Stimulated activated CD8-positive, alpha-beta memory T cell treated with anti-CD3 and anti-CD28 coated beads, Interleukin-12 subunit alpha, Interleukin-12 subunit beta, amount 100 ng/mL, for 24 hours (primary cell): ENCODE measurements around the gene LRBA.
"Not testable (repeated sequence)": the region's sequence is repeated elsewhere in the genome, so short reads cannot be mapped to it uniquely, and the experiment has no call there.

Experiments
- DNase-seq: peaks from one replicate; pipeline ENCODE4 v3.0.0-alpha.2; 2020; ENCODE audit errors: extremely low read depth

LRBA gene

DNA sequence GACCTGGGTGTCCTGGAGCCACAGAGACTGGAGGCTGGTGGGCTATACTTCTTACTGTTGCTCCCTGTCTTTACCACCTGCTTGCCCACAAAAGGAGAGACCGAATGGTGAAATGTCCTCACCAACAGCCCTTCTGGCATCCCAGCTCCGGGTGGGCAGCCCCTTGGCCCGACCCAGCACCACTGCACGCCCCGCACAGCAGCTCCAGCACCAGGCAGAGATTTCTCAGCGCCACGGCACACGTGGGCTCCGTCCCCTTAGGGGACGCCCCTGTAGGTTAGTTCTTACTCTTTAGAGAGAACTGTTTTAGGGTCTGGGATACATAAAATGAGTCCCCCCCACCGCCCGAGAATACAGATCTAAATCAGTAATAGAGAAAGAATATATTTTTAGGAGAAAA lies 591.6 kb downstream of the LRBA start:
- no peak for DNase-seq

GRCh38 chr4:150423074-150423473 lies 592.0 kb downstream of the LRBA start:
- DNase-seq: no peak

DNA sequence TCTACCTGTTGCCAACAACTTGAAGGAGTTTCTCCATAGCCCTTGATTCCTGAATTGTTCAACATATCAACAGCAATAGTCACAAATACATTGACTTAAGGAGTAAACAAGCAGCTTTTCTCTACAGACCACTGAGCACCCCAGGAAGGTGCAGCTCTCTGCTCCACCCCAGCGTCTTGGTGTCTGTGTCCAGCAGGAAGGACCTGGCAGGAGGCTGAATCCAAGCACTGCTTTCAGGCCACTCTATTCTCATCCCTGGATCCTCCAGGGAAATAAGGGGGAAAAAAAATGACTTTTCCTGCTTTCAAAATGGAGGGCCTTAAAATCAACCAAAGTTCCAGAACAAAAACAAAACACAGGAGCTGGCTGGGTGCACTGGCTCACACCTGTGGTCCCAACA lies 593.5 kb downstream of the LRBA start:
- DNase-seq: no peak

DNA sequence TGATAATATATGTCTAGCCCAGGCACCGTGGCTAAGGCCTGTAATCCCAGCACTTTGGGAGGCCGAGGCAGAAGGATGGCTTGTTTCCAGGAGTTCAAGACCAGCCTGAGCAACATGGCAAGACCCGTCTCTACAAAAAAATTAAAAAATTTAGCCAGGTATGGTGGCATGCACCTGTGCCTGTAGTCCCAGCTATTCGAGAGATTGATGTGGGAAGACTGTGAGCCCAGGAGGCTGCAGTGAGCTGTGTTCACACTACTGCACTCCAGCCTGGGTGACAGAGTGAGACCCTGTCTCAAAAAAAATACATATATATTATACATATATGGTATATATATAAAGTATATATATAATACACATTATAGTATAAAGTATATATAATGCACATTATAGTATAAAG lies 595.1 kb downstream of the LRBA start:
- no peak for DNase-seq

- DNase-seq: no peak
Observed at GRCh38 chr4:150418757-150419410, 596.2 kb downstream of the LRBA start.

- no peak for DNase-seq
Observed at GRCh38 chr4:150415213-150415612, 599.9 kb downstream of the LRBA start.

GRCh38 chr4:150411520-150411919 lies 603.6 kb downstream of the LRBA start:
- DNase-seq: no peak

- no peak for DNase-seq
Observed at GRCh38 chr4:150402871-150403272, 612.2 kb downstream of the LRBA start.

DNA sequence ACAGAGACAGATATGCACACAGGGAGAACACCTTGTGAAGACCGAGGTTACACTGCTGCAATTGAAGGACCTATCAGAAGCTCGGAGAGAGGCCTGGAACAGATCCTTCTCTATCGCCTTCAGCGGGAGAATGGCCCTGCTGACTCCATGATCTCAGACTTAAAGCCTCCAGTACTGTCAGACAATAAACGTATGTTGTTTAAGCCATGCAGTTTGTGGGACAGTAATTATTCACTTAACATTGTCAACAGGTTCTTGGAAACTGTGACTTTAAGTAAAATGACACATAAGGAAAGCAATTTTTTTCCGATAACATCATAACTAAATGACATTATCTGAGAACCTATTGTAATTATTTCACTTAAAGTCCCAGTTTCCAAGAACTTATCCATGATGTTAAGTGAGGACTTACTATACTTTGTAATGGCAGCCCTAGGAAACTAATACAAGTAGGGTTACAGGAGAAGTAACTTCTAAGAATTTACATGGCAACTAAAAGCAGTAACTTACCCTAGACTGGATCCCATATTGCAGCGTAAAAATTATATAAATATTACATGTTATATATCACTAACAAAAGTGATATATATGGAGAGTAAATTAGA lies 613.9 kb downstream of the LRBA start:
- DNase-seq: no peak

DNA sequence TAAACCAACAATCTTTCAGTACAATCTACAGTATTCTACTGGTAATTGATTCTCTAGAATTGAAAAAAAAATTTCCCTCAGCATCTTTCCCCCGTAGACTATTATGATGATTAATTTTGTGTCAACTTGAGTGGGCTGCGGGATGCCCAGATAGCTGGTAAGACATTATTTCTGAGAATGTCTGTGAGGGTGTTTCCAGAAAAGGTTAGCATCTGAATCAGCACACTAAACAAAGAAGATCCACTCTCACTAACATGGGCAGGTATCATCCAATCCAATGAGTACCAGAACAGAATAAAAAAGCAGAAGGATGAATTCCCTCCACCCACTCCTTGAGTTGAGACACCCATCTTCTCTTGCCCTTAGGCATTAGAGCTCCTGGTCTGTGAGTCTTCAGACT lies 619.2 kb downstream of the LRBA start:
- no peak for DNase-seq

GRCh38 chr4:150394046-150394445 lies 621.0 kb downstream of the LRBA start:
- DNase-seq: no peak

DNA sequence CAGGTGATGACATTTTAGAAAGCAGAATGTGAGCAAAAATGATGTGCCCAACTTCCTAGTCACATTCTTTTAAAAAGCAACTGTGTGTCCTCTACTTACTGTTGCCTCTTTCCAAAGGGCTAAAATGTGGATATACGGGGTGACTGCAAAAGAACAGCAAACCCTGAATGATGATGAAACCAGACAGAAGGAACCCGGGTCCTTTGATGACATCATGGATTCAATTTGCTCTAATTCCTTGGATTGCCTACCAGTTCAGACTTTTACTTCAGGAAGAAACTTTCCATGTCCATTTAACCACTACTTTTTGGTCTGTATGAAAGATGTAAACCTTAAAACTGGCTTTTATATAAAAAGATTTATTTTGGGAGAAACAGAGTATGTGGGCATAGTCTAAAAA lies 624.0 kb downstream of the LRBA start:
- DNase-seq: no peak

DNA sequence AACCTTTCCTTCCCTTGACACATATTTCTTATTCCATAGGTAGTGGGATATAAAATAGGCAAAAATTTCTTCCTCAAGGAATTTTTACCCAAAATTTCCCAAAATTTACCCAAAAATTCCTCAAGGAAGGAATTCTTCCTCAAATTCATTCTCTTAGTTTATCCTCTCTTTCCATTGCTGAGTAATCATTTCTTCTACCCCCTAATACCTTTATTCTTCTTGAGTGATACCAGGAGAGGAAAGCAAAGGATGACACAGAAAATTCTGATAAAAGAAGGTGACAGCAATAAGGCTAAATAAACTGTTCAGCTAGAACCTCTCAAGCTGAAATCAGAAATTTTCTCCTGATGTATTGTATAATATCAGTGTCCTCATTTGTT lies 624.6 kb downstream of the LRBA start:
- DNase-seq: no peak

DNA sequence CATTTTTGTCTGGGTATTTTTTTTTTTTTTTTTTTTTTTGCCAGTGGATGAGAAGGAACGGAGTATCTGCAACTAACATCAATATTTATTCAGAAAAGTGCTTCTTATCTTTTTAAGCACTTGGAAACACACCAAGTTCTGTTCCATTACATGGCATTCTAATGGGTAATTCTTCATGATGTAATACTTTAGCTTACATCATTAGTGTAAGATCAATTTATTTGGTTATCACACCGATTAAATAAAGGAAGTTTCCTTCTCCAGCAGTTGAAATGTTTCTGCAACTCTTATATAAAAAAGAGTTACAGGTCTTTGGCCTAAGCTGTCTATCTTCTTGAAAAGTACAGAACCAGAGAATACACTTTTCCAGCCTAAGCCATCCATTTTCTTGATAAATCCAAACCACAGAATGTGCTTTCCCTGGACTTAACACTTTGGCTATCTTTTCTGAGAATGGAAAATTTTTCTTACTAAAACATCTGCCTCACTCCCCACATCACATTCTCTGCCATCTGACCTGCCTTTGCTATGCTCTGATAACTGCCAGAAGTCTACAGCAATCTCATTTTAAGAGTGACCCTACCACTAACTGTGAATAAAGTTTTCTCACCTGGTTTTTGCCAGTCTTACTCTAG lies 625.1 kb downstream of the LRBA start:
- DNase-seq: no peak

DNA sequence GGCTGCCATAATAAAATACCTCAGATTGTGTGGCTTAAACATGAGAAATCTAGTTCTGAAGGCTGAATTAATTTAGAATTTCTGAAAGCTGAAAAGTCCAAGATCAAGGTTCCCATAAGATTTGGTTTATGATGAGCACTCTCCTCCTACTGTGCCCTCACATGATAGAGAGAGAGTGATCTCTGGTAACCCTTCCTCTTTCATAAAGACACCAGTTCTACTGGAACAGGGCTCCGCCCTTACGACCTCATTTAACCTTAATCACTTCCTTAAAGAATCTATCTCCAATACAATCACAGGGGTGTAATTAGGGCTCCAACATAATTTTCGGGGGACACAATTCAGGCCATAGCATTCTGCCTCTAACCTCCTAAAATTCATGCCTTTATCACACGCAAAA lies 627.1 kb downstream of the LRBA start:
- DNase-seq: no peak

DNA sequence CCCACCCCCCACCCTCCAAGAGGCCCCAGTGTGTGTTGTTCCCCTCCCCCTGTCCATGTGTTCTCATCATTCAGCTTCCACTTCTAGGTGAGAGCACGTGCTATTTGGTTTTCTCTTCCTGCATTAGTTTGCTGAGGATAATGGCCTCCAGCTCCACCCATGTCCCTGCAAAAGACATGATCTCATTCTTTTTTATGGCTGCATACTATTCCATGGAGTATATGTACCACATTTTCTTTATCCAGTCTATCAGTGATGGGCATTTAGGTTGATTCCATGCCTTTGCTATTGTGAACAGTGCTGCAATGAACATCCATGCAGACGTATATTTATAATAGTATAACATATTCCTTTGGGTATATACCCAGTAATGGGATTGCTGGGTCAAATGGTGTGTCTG lies 628.7 kb downstream of the LRBA start:
- not testable (repeated sequence) for DNase-seq

DNA sequence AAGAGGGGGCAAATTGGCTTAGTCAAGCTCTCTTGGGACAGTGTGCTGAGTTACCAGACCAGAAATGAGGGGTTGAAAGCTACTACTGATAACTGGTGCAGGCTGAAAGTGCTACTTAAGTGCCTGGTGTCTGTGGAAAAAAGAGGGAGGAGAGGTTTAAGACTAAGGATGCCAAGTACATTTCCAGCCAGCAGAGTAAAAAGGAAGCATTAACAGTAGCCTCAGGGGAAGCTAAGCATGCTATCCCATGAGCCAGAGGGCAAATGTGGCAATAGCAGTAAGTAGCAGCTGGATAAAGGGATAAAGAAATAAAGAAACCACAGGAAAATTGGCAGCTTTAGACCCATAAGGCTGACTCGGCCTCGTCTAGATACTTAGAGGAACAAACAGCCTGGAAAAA lies 629.5 kb downstream of the LRBA start:
- no peak for DNase-seq

DNA sequence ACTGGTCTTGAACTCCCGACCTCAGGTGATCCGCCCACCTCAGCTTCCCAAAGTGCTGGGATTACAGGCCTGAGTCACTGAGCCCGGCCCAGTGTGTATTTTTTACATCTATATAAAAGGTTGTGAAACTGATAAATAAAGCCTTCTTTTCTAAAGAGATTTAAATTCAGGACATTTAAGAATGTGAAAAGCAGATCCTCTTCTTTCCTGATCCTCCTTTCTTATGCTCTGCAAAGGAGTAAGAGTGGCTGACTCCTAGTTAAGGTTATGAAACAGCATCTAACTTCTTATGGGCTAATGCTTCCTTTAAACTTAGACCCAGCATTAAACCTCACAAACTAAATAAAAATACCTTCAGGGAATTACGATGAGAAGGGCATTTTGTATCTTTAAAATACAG lies 630.8 kb downstream of the LRBA start:
- no peak for DNase-seq

- no peak for DNase-seq
Observed at GRCh38 chr4:150382028-150382427, 633.1 kb downstream of the LRBA start.

DNA sequence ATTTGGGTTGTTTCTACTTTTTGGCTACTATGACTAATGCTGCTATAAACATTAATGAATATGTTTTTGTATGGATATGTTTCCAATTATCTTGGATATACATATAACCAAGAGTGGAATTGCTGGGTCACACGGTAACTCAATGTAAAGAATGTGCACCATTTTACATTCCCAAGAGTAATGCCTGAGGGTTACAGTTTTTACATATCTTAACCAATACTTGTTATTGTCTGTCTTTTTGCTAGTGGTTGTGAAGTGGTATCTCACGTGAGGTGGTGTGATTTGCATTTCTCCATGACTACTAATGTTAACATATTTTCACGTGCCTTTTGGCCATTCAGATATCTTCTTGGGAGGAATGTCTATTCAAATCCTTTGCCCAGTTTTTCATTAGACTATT lies 633.5 kb downstream of the LRBA start:
- no peak for DNase-seq

GRCh38 chr4:150381036-150381435 lies 634.0 kb downstream of the LRBA start:
- DNase-seq: no peak

DNA sequence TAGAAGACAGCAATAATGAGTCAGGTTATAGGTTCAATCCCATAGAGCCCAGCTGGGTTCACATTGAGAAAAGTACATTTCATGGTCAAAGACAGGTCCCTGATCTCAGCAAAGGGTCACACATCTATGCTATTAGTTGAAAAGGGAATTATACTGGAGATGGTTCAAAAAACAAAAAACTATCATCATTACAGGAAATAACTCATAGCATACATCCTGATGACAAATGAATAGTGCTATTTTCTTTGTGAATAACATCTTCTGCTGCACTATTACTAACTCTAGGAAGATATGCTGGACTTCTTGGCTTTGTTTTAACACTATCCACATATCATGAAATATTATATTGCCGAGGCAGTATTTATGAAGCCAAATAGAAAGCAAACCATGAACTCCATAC lies 635.6 kb downstream of the LRBA start:
- DNase-seq: no peak

- no peak for DNase-seq
Observed at GRCh38 chr4:150375025-150375424, 640.1 kb downstream of the LRBA start.

GRCh38 chr4:150371869-150372268 lies 643.2 kb downstream of the LRBA start:
- no peak for DNase-seq
